H1 (cell line): ENCODE measurements around the gene WDR54. TPM values are rescaled to one million over a fixed set of nuclear protein-coding genes. Genes with fewer than 3 reads are reported as not detected.

Experiments used
- ASH2L ChIP-seq: fragments of 200-600, 300-600 bp; sonication (generic); IDR thresholded peaks from one replicate; pipeline ENCODE4 v1.7.1; 2017; ENCODE audit warnings: low read length
- EZH2 ChIP-seq: fragments of 200-600 bp; sonication (generic); IDR thresholded peaks from 2 replicates; pipeline ENCODE4 v1.7.1; 2012; ENCODE audit warnings: low read depth, mild to moderate bottlenecking, moderate library complexity, low read length, inconsistent platforms; ENCODE audit not compliant: severe bottlenecking
- GTF2F1 ChIP-seq: IDR thresholded peaks from 2 replicates; pipeline ENCODE4 v1.6.1; 2012; ENCODE audit warnings: low read depth, low read length, improper control_type of control experiment, borderline replicate concordance
- JUND ChIP-seq: IDR thresholded peaks from 2 replicates; pipeline ENCODE4 v1.6.1; 2011; ENCODE audit warnings: mild to moderate bottlenecking, improper control_type of control experiment, low read length
- KDM4A ChIP-seq: IDR thresholded peaks from one replicate; pipeline ENCODE4 v1.7.1; 2012; ENCODE audit warnings: low read depth, mild to moderate bottlenecking, moderate library complexity, low read length, inconsistent platforms; ENCODE audit not compliant: severe bottlenecking
- PHF8 ChIP-seq: fragments of 200-600 bp; sonication (generic); conservative IDR thresholded peaks from 2 replicates; pipeline ENCODE4 v1.7.1; 2012; ENCODE audit warnings: low read depth, mild to moderate bottlenecking, inconsistent platforms, low read length, moderate library complexity
- POLR2AphosphoS5 ChIP-seq: IDR thresholded peaks from 2 replicates; pipeline ENCODE4 v1.6.1; 2011; ENCODE audit warnings: low read depth, low read length
- SIRT6 ChIP-seq: IDR thresholded peaks from one replicate; pipeline ENCODE4 v1.7.1; 2012; ENCODE audit warnings: low read length, inconsistent platforms
- polyA plus RNA-seq, 7 experiments: library from polyadenylated mRNA; depleted of rRNA in 3 of 7; stranded (reverse) in 5 of 7; unstranded in 2 of 7; fragments of >200 nt in 5 of 7; fragments of 200-250 nt in 2 of 7; gene quantifications; 1 replicate in 5 of 7; 2 replicates in 1 of 7; 4 replicates in 1 of 7; pipeline versions ENCODE4 v1.2.1 to v1.2.3, GENCODE V29; 2011 to 2013; ENCODE audit warnings: missing spikeins in 2 of 7, mixed read lengths in 2 of 7
- total RNA-seq: library from RNA; stranded (reverse); fragmentation: NEBNext Ultra II Directional; extraction: Animal tissue kit (Norgen Biotek cat#: 25700); gene quantifications from 2 replicates; pipeline ENCODE4 v1.2.1, GENCODE V29; 2021
- TF ChIP-seq, protein P1 (sequence below), 3 experiments: IDR thresholded peaks; 1 replicate in 2 of 3; 2 replicates in 1 of 3; pipeline versions ENCODE4 v1.5.1 to v1.6.1; 2011; ENCODE audit warnings: low read length in 3 of 3, mild to moderate bottlenecking in 3 of 3, inconsistent platforms in 2 of 3, low read depth in 1 of 3, moderate library complexity in 1 of 3; ENCODE audit not compliant: insufficient read depth in 1 of 3; ENCODE audit errors: control extremely low read depth in 1 of 3

WDR54 gene
- total and polyA plus RNA-seq, 2 of the 8 experiments (the other 6 are each of a cell fraction or from before 2014, with no cell fraction given): 41.6 to 125 TPM

DNA sequence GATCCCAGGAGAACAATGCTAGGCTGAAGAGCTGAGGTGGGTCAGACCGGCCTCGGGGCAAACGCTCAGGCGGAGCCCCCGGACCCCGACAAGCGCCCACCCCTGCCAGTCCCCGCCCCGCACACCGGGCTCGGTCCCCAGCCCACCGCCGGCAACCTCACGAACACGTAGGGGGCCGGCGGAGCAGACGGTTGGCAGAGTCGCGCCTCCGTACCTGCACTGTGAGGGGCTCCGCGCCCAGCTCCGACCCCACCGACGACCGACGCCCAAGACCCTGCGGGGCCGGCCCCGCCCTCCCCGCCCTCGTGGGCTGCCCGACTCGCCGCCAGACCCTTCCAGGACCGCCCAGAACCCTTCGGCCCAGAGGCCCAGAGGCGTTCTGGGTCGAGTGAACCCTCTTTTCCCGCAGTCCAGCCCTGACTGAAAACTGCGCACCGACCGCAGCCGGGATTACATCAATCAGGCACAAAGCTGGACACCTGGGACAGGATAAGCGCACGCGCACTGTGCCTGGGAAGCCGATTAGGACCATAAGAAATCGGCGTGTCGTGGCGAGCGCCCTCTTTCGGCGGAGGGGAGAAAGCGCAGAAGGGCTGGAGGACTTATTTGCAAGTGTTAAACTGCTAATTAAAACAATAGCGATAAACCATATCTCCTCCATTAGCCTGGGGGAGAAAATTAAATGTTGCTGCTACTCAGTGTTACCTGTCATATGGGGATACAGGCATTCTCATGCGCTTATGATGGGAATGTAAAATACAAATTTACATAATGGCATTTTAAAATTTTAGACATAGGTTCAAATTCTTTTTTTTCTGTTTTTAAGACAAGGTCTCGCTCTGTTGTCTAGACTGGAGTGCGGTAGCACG lies 29.7 kb upstream of the WDR54 start (continued):
- TF ChIP-seq, protein P1, sequence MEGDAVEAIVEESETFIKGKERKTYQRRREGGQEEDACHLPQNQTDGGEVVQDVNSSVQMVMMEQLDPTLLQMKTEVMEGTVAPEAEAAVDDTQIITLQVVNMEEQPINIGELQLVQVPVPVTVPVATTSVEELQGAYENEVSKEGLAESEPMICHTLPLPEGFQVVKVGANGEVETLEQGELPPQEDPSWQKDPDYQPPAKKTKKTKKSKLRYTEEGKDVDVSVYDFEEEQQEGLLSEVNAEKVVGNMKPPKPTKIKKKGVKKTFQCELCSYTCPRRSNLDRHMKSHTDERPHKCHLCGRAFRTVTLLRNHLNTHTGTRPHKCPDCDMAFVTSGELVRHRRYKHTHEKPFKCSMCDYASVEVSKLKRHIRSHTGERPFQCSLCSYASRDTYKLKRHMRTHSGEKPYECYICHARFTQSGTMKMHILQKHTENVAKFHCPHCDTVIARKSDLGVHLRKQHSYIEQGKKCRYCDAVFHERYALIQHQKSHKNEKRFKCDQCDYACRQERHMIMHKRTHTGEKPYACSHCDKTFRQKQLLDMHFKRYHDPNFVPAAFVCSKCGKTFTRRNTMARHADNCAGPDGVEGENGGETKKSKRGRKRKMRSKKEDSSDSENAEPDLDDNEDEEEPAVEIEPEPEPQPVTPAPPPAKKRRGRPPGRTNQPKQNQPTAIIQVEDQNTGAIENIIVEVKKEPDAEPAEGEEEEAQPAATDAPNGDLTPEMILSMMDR (IDR thresholded peaks at IDR 0.05; ENCODE audit: control extremely low read depth in 1 of 3, insufficient read depth in 1 of 3, low read depth in 1 of 3, low read length in 3 of 3): peak; percentile 75 to 98 (median 97)
- TF ChIP-seq EZH2 (no peak), POLR2AphosphoS5 (peak; percentile 73), KDM4A (peak; percentile 29), SIRT6 (no peak), JUND (no peak), PHF8 (peak; percentile 89), ASH2L (peak; percentile 31), GTF2F1 (no peak)
